GM21825 (cell line): ENCODE measurements around the gene TCL1A.
A peak's percentile ranks its signal among the peaks of the same experiment; 100 is the strongest.

Experiments
- ATAC-seq: cut with Tn5 transposase; IDR thresholded peaks from one replicate; pipeline ENCODE4 v1.9.1; 2021; ENCODE audit warnings: mild to moderate bottlenecking, moderate library complexity; ENCODE audit not compliant: unreplicated experiment

TCL1A gene

DNA sequence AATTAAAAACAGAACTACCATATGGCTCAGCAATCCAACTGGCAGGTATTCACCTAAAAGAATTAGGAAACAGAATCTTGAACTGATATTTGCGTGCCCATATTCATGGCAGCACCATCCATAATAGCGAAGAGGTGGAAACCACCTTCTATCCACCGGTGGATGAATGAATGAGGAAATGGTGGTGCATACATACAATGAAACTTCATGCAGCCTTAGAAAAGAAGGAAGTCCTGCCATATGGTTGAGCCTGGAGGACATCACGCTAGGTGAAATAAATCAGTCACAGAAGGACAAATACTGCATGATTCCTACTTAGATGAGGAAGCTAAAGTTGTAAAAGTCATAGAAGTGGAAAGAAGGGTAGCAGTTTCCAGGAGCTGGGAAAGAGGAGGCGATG is 6.6 kb downstream of the TCL1A start:
- ATAC-seq = no peak

DNA sequence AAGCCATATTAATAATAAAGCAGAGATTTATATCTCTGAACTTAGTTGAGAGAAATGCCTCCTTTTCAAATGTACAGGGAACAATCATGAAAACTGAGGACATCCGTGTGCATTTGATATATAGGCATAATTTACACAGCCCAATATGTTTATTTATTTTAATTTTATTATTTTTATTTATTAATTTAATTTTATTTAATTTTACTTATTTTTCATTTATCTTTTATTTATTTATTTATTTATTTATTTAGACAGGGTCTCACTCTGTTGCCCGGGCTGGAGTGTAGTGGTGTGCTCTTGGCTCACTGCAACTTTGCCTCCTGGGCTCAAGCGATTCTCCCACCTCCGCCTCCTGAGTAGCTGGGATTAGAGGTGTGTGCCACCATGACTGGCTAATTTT is 8.4 kb downstream of the TCL1A start:
- ATAC-seq = no peak

DNA sequence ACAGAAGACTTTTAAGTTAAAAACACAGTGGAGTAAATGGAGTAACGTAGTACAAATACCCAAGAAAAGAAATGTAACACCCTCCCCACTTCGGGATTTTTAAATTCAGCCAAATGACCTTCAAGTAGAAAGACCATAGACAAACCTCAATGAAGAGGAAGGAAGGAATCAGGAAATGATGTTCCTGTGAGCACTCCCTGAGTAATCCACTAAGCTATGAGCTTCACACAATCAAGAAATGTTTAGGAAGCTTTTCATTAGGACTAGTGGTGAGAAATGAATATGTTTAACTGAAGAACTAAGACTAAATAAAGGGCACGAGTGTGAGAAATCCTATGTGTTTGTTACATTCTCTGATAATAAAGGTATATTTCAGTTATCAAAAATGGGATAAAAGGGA is 10.1 kb downstream of the TCL1A start:
- no peak for ATAC-seq

DNA sequence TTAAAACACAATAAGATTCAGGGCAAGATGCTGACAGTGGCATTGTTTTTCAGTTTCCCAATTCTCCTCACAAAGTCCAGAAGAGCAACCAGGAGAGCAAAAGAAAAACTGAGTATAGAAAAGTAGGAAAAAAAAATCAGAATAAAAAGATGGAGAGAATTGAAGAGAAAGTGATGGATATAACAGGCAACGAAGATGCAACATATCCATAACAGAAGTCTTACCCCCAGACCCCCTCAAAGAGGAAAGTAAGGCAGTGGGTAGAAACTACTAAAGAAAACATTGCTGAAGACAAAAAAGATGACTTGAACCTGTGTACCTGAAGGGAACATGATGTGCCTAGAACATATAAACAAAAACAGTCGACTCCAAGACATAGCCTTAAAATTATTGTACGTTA is 10.6 kb downstream of the TCL1A start:
- no peak for ATAC-seq

DNA sequence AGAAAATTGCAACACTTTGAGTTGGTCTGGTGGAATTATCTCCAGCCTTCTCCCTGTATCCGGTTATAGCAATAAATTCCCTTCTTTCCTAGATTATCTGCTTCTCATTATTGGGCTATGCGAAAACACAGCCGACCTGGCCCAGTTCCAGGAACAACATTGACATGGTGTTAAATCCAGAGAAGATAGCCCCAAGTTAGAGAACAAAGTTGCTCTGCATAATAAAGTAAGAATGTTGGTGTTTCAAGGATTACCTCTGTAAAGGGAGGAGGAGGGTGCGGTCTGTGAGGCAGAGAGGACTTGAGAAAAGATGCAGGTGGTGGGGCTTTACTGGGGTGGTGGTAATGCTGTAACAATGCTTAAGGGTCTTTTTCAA is 12.1 kb downstream of the TCL1A start:
- ATAC-seq = no peak

DNA sequence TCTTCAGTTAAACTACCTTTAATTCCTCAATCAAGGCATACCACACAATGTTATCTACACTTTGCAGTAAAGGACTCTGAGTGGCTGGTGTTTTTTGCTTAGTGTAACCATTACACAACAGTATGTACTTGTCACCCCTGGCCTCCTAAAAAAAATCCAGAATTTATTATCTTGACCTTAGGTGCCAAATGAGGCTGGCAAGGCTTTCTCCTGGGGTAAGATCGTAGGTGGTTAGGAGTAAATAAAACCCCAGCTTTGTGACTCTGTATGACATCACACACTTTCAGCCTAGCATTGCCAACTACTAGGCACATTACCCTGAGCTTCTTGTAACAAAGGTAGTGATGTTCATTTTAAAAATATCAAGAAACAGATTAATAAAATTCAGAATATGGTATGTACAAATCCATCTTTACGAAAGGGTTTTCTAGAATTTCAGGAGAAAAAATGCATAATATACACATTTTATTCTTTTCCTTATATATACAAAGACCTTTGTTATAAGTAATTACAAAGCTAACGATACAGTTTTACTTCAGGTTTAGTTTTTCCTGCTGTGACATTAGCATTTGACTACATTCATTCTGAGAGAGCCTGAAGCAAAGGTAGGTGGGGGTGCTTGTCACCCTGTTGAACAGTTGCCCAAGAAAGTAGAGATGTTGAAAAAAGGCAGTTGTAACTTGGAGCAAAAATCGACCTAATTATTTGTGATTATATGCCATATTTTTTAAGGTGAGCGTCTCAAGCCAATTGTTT is 13.5 kb downstream of the TCL1A start:
- ATAC-seq = no peak

DNA sequence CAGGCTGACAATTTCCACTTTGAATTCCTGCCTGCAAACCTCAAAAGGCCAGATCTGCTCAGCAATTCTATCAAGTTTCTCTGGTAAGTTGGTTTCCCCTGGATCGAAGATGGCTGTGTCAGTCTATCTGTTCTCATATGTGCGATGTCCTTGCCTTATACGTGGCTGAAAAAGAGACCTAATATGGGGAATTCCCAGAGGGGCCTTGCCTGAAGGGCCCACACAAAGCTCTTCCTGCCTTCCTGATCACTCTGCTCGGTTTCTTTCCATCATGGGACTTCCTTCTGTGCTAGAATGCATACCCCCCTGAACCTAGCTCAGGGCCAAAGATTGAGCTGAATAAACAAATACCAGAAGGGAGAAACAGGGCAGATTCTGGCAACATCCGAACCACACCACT is 14.5 kb downstream of the TCL1A start:
- no peak for ATAC-seq

DNA sequence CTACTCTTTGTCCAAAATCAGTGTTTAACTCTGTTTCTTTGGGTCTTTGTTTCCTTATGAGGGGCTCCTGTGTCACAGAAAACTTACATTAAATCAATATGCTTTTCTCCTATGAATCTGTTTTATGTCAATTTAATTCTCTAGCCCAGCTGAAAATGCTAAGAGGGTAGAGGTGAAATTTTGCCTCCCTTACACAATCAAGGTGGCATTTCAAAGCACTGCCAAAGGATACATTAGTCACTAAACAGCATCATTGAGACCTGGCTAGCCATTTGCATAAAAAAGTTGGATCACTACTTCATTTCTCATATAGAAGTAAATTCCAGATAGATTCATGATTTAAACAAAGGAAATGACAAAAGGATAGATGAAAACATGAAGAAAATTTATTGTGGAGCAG is 15.6 kb downstream of the TCL1A start:
- no peak for ATAC-seq

DNA sequence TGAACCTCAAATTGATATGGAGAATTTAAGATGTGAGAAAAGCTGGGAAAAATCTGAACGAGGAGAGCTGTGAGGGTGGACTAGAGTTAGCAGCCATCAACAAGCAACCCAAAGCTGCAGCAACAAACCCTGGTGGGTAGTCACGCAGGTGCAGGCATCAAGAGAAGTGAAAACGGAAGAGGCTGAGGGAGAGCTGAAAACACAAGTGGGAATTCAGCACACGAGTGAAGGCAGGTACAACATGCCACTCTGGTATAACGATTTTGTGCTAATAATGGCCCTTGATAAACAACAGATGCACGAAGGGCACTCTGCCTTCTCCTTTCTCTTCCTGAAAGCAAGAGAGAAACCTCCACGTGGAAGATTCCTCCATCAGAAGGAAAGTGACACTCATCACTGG is 16.2 kb downstream of the TCL1A start:
- ATAC-seq = peak; percentile 49

DNA sequence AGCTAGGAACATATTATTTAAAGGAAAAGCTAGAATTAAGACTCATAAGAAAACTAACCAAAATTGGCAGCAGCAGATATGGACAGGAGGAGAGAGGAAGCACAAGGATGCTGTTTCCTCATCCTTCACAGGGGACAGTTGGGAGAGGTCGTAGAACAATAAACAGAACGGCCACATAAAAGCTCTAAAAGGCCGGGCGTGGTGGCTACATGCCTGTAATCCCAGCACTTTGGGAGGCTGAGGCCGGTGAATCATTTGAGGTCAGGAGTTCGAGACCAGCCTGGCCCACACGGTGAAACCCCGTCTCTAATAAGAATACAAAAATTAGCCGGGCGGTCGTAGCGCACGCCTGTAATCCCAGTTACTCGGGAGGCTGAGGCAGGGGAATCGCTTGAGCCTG is 17.2 kb downstream of the TCL1A start:
- no peak for ATAC-seq

DNA sequence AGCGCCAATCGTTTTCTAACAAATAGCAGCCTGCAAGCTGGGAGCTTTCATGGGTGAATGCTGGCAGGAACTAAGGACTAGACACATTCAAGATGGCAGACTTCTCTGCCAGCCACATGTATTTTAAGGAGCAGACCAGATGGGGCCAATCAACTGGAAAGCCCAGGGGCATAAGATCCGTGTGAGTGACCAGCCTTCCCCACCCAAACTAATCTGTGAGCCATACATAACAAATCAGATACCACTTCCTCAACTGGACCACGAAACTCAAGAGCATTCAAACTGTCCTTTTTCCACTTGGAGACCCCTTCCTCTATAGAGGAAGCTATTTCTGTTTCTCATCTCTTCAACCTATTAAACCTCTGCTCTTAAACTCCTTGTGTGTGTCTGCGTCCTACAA is 18.0 kb downstream of the TCL1A start:
- ATAC-seq = no peak

DNA sequence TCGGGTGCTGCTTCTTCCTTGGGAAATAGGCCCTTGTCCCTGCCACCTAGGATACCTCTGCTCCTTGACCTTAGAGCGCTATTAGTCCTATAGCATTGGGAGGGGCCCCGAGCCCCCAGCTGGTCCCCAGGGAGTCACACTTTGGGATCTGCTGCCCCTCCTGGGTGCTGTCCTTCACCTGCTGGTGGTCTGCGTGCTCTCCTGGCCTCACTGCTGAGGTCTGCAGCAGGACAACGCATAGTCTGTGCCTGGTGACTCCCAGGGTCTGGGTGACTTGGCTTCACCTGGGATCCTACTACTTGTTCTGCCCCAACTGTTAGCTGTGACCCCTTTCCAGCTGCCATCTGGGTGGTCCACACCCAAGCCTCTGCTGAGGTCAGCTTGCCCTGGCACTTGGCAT is 18.9 kb downstream of the TCL1A start:
- ATAC-seq = no peak

DNA sequence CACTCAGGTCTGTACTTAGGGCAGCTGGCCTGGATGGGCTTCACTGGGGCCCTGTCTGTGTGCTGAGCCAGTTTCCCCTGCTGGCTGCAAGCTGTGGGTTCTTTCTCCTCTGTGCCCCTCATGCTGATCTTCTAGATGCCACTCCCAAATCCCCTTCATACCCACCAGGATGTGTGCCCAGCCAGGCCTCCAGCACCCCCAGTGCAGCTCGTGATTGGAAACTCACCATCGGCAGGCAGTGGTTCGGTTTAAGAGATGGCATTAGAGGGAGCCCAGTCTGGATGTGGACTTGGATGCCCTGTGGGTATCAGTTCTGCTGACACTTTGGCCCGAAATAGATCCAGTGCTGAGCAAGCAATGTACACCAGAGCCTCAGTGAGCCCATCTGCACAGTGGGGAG is 21.8 kb downstream of the TCL1A start:
- no peak for ATAC-seq

DNA sequence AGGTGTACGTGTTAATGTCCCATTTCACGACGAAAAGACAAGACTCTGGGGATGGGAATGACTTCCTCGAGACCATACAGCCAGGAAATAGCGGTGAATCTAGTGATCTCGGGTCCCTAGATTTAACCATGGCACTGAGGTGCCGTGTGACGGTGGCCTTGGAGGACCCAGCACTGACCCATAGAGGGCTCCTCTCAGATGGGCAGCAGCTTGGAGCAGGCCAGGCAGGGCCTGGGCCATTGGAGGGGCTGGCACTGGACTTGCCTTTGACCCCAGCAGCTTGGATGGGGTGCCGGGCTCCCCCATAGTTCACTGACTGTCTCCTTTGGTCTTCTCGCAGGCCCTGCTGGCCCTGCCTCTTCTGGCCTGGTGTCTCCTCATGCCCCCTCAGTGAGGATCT is 22.3 kb downstream of the TCL1A start:
- ATAC-seq = no peak

DNA sequence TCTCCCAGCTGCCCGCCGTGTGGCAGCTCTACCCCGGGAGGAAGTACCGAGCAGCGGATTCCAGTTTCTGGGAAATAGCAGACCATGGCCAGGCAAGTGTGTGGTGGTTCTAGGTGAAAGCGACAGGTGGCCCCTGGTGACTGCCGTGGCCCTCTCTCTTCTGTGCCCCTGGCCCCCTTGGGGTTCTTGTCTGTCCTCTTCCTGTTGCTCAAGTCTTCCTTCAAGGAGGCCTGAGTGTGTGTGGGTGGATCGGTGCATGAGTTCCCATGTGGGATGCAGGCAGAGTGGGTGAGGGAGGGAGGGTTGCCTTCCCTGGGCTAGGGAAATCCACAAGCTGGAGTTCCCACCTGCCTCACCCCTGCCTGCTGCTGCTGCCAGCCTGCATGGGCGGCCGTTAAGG is 23.1 kb downstream of the TCL1A start:
- no peak for ATAC-seq

DNA sequence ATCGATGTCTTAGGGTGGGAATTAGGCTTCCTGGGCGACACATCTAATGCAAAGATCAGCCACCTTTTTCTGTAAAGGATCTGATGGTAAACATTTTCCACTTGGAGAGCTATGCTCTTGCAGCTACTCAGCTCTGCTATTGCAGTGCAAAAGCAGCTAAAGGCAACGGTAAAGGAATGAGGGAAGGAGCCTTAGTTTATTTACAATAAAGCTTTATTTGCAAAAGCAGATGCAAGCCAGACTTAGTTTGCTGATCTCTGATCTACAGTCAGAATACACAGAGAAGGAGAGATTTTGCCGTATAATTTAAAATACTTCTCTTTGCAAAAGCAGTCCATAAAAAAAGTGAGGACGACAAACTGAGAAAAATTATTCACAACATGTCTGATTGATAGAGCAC is 24.5 kb downstream of the TCL1A start:
- no peak for ATAC-seq

DNA sequence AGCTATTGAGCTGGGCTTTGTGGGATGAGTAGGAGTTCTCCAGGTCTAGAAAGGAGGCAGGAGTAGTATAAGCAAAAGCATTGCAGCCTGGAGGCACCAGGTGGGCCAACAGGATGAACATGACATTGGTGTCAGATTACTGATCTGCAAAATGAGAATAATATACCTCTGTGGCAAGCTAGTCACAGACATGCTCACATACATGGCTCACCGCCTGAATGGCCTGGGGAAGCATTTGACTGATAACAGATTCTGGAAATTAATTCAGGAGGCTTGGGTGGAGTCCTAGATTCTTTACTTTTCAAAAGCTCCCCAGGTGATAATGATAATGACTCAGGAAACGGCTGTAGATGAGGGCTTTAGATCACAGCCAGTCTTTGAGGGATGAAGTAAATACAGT is 27.0 kb downstream of the TCL1A start:
- no peak for ATAC-seq

DNA sequence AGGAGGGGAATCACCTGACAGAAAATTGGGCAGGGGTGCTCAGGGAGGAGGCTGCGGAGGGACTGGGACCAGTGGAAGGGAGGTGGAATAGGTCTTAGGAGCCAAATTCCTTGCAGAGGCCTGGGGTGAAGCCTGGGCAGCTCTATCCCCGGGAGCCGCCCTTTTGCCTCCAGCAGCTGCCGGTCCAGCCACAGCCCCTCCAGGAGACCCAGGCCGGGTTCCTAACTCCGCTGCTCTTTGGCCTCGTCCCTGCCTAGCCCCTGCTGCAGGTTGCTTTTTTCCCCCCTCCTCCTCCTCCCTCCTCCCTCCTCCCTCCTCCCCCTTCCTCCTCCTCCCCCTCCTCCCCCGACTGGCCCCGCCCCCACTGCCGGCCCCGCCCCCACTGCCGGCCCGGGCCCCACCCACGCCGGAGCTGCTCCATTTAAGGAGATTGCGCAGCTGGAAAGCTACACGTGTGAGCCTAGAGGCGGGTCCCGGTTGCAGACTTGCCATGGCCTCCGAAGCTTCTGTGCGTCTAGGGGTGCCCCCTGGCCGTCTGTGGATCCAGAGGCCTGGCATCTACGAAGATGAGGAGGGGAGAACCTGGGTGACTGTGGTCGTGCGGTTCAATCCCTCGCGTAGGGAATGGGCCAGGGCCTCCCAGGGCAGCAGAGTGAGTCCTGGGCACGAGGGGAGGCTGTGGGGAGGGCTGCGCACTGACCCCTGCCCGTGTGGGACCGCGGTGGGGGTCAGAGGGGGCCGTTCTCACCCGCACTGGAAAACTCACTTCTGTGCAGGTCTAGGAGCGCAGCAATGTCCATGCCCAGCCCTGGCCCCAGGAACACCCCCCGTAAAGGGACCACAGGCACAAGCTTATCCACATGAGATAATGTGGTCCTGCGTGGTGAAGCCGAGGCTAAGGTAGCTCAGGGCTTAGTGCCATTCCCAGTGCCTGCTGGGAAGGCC is 27.7 kb downstream of the TCL1A start, which contains the start of gene TCL1B:
TSS of gene TCL1B (plus strand) at position 449 of the 945 bp plus-strand sequence. CDS start at position 491, 42 bp downstream.
- ATAC-seq = no peak

DNA sequence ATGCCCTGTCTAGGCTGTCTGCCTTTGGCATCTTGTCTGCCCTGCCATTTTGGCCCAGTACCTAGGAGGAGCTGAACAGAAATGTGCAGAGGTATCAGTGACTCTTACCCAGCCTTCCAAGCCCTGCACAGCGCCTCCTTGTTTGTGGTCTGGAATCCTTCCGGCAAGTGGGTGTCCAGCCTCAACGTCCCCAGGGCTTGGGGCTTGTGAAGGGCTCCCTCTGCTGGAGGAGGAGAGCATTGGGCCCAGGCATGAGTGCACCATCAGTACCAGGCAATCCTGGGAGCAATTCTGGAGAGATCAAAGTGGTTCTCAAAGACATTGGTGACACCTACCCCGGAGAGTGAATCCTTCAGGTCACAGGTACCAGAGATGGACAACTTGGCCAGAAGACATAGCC is 30.1 kb downstream of the TCL1A start:
- no peak for ATAC-seq

DNA sequence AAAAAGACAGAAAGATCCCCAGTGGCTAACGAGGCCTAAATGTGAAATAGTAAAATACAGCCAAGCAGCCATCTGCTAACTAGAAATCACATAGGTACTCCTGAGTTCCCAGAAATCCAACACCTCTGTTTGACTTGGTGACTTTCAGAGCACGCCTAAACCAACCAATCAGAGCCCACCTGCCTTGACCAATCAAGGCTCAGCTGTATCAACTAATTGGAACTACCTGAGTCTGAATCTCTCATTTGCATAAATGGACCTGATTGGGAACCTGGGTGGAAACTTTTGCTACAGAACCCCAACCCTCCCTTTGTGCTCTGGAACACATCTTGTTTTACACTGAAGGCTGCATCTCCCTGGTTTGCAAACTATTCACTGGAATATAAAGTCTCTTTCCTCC is 32.8 kb downstream of the TCL1A start:
- ATAC-seq = no peak

DNA sequence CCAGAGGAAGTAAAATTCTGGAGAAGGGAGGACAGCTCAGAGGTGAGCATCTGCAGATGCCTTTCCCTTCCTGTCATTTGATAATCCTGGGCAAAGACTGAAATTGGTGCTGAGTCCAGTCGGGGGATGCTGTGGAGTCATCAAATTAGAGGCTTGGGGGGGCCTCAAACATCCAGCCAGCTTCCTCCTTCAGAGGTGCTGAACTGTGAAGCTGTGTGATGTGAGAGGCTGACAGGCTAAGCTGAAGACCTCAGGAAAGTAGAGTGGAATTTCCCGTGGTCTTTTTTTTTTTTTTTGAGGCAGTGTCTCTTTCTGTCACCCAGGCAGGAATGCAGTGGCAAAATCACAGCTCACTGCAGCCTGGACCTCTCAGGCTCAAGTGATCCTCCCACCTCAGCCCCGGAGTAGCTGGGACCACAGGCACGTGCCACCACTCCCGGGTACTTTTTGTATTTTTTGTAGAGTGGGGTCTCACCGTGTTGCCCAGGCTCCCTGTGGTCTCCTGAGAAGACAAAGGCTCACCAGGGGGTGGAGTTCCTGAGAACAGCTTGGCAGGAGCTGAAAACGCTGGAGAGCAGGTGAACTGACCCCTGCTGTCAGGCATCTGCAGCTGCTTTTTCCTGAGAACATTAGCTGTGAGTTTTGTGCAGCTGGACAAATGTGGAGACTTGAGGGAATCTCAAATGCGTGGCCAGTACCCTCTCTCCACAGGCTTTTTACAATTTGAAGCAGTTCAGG is 33.8 kb downstream of the TCL1A start:
- no peak for ATAC-seq
